GM12892 (cell line): ENCODE data around the gene CPED1.

Experiments used
- DNase-seq: peaks from one replicate; pipeline ENCODE4 v3.0.0; 2011; ENCODE audit not compliant: insufficient read length
- FAIRE-seq: peaks from 2 replicates; lab custom pipeline; 2011; peaks lifted over from hg19 to GRCh38; lab: Jason Lieb, UNC
- POLR2A ChIP-seq: IDR thresholded peaks from 2 replicates; pipeline ENCODE4 v1.6.1; 2011; ENCODE audit warnings: low read depth, low read length, control low read depth
- POLR2AphosphoS5 ChIP-seq: IDR thresholded peaks from 2 replicates; pipeline ENCODE4 v1.6.1; 2011; ENCODE audit warnings: low read depth, low read length, control low read depth
- TAF1 ChIP-seq: IDR thresholded peaks from 2 replicates; pipeline ENCODE4 v1.6.1; 2011; ENCODE audit warnings: low read depth, mild to moderate bottlenecking, control low read depth, low read length, borderline replicate concordance

Gene CPED1

GRCh38 chr7:121017586-121017985 lies 29.1 kb downstream of the CPED1 start:
- FAIRE-seq (no peak), DNase-seq (no peak)
- TF ChIP-seq POLR2AphosphoS5 (no peak), TAF1 (no peak), POLR2A (no peak)

GRCh38 chr7:121019018-121019417 lies 30.5 kb downstream of the CPED1 start:
- FAIRE-seq (no peak), DNase-seq (no peak)
- no peak for TF ChIP-seq TAF1
- no peak for TF ChIP-seq POLR2A
- TF ChIP-seq POLR2AphosphoS5: no peak

- DNase-seq (no peak), FAIRE-seq (no peak)
Measured at GRCh38 chr7:121020249-121020988, 31.9 kb downstream of the CPED1 start.

GRCh38 chr7:121020989-121021969 lies 32.8 kb downstream of the CPED1 start:
- TF ChIP-seq POLR2AphosphoS5: no peak
- TF ChIP-seq TAF1: no peak
- TF ChIP-seq POLR2A: no peak
- no peak for DNase-seq
- FAIRE-seq: no peak

More at GRCh38 chr7:121020249-121020988, 31.9 kb downstream of the CPED1 start:
- TF ChIP-seq POLR2A (no peak), POLR2AphosphoS5 (no peak), TAF1 (no peak)

GRCh38 chr7:121023194-121023593 lies 34.7 kb downstream of the CPED1 start:
- no peak for TF ChIP-seq POLR2AphosphoS5
- no peak for TF ChIP-seq POLR2A
- no peak for TF ChIP-seq TAF1
- no peak for DNase-seq

GRCh38 chr7:121023683-121024511 lies 35.4 kb downstream of the CPED1 start:
- DNase-seq (no peak), FAIRE-seq (no peak)
- TF ChIP-seq TAF1 (no peak), POLR2A (no peak), POLR2AphosphoS5 (no peak)

More at GRCh38 chr7:121023194-121023593, 34.7 kb downstream of the CPED1 start:
- FAIRE-seq: no peak

- FAIRE-seq: no peak
- TF ChIP-seq POLR2AphosphoS5 (no peak), TAF1 (no peak), POLR2A (no peak)
Measured at GRCh38 chr7:121024611-121025010, 36.1 kb downstream of the CPED1 start.

GRCh38 chr7:121026159-121026558 lies 37.6 kb downstream of the CPED1 start:
- FAIRE-seq (no peak), DNase-seq (no peak)
- TF ChIP-seq TAF1: no peak
- no peak for TF ChIP-seq POLR2A
- TF ChIP-seq POLR2AphosphoS5: no peak

More at GRCh38 chr7:121024611-121025010, 36.1 kb downstream of the CPED1 start:
- DNase-seq: no peak

- DNase-seq (no peak), FAIRE-seq (no peak)
- TF ChIP-seq POLR2AphosphoS5: no peak
- no peak for TF ChIP-seq TAF1
- TF ChIP-seq POLR2A: no peak
Measured at GRCh38 chr7:121026577-121027111, 38.1 kb downstream of the CPED1 start.
